CD8-positive, alpha-beta memory T cell (primary cell): ENCODE measurements around the gene MKLN1. TPM values are rescaled to one million over a fixed set of nuclear protein-coding genes. Genes with fewer than 3 reads are reported as not detected.

ENCODE experiments used
- CTCF ChIA-PET: fragments of 350-600 bp; sonication (Branson Sonifier 250); formaldehyde crosslinking; loops from one replicate; lab custom pipeline; 2021; ENCODE audit warnings: antibody characterized with exemption; lab: Charles Lee
- POLR2A ChIA-PET: fragments of 350-600 bp; sonication (Branson Sonifier 250); formaldehyde crosslinking; loops from one replicate; lab custom pipeline; 2021; ENCODE audit warnings: antibody characterized with exemption; lab: Charles Lee
- DNase-seq, 5 donors: peaks; one replicate each; pipeline versions ENCODE4 v3.0.0 to v3.0.0-alpha.2; 2020 to 2022; ENCODE audit warnings: mixed read lengths in 1 of 5
- H3K27ac ChIP-seq: one replicate; pipeline ENCODE4 v1.7.0; 2013; ENCODE audit warnings: low read depth, mild to moderate bottlenecking, low read length, moderate library complexity
- H3K27me3 ChIP-seq: 2 replicates; pipeline ENCODE4 v1.7.0; 2013; ENCODE audit warnings: low read length, mild to moderate bottlenecking; ENCODE audit not compliant: insufficient read depth, poor library complexity, severe bottlenecking
- H3K36me3 ChIP-seq: 2 replicates; pipeline ENCODE4 v1.7.0; 2013; ENCODE audit warnings: mild to moderate bottlenecking, low read length, moderate library complexity; ENCODE audit not compliant: insufficient read depth
- H3K4me1 ChIP-seq: 2 replicates; pipeline ENCODE4 v1.7.0; 2013; ENCODE audit warnings: mild to moderate bottlenecking, low read length, moderate library complexity; ENCODE audit not compliant: insufficient read depth
- H3K4me3 ChIP-seq: 2 replicates; pipeline ENCODE4 v1.7.0; 2013; ENCODE audit warnings: mild to moderate bottlenecking, low read length
- H3K9me3 ChIP-seq: 2 replicates; pipeline ENCODE4 v1.7.0; 2013; ENCODE audit warnings: mild to moderate bottlenecking, low read length
- H3K27ac Mint-ChIP-seq, 8 donors: one replicate each; pipeline ENCODE4 v1.8.0; 2020 to 2021; ENCODE audit warnings: mixed read lengths in 8 of 8, mild to moderate bottlenecking in 6 of 8, inconsistent platforms in 3 of 8, moderate library complexity in 3 of 8
- H3K27me3 Mint-ChIP-seq, 2 donors: one replicate each; pipeline ENCODE4 v1.8.0; 2020 to 2021; ENCODE audit warnings: mixed read lengths in 2 of 2, mild to moderate bottlenecking in 1 of 2, moderate library complexity in 1 of 2
- H3K36me3 Mint-ChIP-seq, 3 donors: one replicate each; pipeline ENCODE4 v1.8.0; 2020 to 2021; ENCODE audit warnings: mixed read lengths in 3 of 3, inconsistent platforms in 1 of 3, mild to moderate bottlenecking in 1 of 3
- H3K4me1 Mint-ChIP-seq, 3 donors: one replicate each; pipeline ENCODE4 v1.8.0; 2020 to 2021; ENCODE audit warnings: mixed read lengths in 3 of 3, inconsistent platforms in 1 of 3, mild to moderate bottlenecking in 1 of 3
- H3K4me3 Mint-ChIP-seq, 7 donors: one replicate each; pipeline ENCODE4 v1.8.0; 2020 to 2021; ENCODE audit warnings: mixed read lengths in 7 of 7, mild to moderate bottlenecking in 6 of 7, moderate library complexity in 4 of 7, inconsistent platforms in 2 of 7
- H3K9me3 Mint-ChIP-seq, 5 donors: one replicate each; pipeline ENCODE4 v1.8.0; 2020 to 2022; ENCODE audit warnings: mixed read lengths in 5 of 5, mild to moderate bottlenecking in 3 of 5, moderate library complexity in 2 of 5, inconsistent platforms in 1 of 5
- polyA plus RNA-seq: library from polyadenylated mRNA; unstranded; fragments of 300-500 nt; fragmentation: Illumina TruSeq; gene quantifications from one replicate; pipeline ENCODE4 v1.2.3, GENCODE V29; 2021
- total RNA-seq, 2 experiments: library from RNA; stranded (reverse); gene quantifications; one replicate each; pipeline ENCODE4 v1.2.3, GENCODE V29; 2021

The MKLN1 gene
- total RNA-seq (10 to 100 TPM; 31.0 to 34.0 TPM), polyA plus RNA-seq (21.8 TPM)

- H3K4me3 ChIP-seq: peak within 1 kb of the TSS; percentile 89
- CTCF ChIA-PET: interaction anchor here (0.7 to 1.8 kb wide), 6 partner anchors 9 to 259 kb away, joined by 3 to 7 read pairs (median 4); no protein-coding TSS in a partner anchor
- Mint-ChIP-seq H3K9me3 (no peaks in the 10 kb centered on the region), H3K4me3 (peak within 1 kb of the TSS; percentile 88 to 100 (median 98)), H3K27ac (peak within 1 kb of the TSS; percentile 87 to 99 (median 96)), H3K4me1 (peaks cover 61 to 91% (median 74%) of the 10 kb centered on the region in 3 donors), H3K36me3 (peaks cover 0 to 18% (median 0%) of the 10 kb centered on the region in 3 donors), H3K27me3 (no peaks in the 10 kb centered on the region)
- POLR2A ChIA-PET: interaction anchor here (1.2 to 2.5 kb wide), 4 partner anchors 138 to 222 kb away, joined by 4 to 14 read pairs (median 10); no protein-coding TSS in a partner anchor
- no peaks in the 10 kb centered on the region for H3K27me3 ChIP-seq
- no peaks in the 10 kb centered on the region for H3K9me3 ChIP-seq
- H3K36me3 ChIP-seq: no peaks in the 10 kb centered on the region
- DNase-seq: peak; percentile 84 to 91 (median 86)
- peak within 1 kb of the TSS; percentile 96 for H3K27ac ChIP-seq
- H3K4me1 ChIP-seq: peaks cover 21% of the 10 kb centered on the region
Measured at GRCh38 chr7:131327626-131328376, at the start of gene MKLN1. Gene MKLN1, plus strand, starts transcription at chr7:131327876. Its CDS starts 24 bp downstream, at chr7:131327900.

- Mint-ChIP-seq H3K36me3 (peaks cover 0 to 7% (median 0%) of the 10 kb centered on the region in 3 donors), H3K4me3 (no peak overlapping the region), H3K4me1 (no peaks in the 10 kb centered on the region), H3K9me3 (peaks cover 0 to 2% (median 0%) of the 10 kb centered on the region in 5 donors), H3K27ac (no peak overlapping the region), H3K27me3 (no peaks in the 10 kb centered on the region)
- H3K27ac ChIP-seq: no peak overlapping the region
- H3K36me3 ChIP-seq: no peaks in the 10 kb centered on the region
- H3K4me3 ChIP-seq: no peak overlapping the region
- H3K9me3 ChIP-seq: no peaks in the 10 kb centered on the region
- H3K4me1 ChIP-seq: no peaks in the 10 kb centered on the region
- H3K27me3 ChIP-seq: no peaks in the 10 kb centered on the region
- POLR2A ChIA-PET: no interaction called here
- CTCF ChIA-PET: no interaction called here
- no peak for DNase-seq
Measured at GRCh38 chr7:131279044-131279443, 48.6 kb upstream of the MKLN1 start.

- Mint-ChIP-seq H3K27me3 (no peaks in the 10 kb centered on the region), H3K4me3 (no peak overlapping the region), H3K36me3 (peaks cover 0 to 7% (median 0%) of the 10 kb centered on the region in 3 donors), H3K4me1 (no peaks in the 10 kb centered on the region), H3K9me3 (peaks cover 0 to 2% (median 0%) of the 10 kb centered on the region in 5 donors), H3K27ac (no peak overlapping the region)
- no peaks in the 10 kb centered on the region for H3K4me1 ChIP-seq
- ChIA-PET CTCF (interaction anchor here (0.7 kb wide), 1 partner anchor 12 kb away, joined by 3 read pairs; no protein-coding TSS in a partner anchor), POLR2A (no interaction called here)
- H3K9me3 ChIP-seq: no peaks in the 10 kb centered on the region
- no peaks in the 10 kb centered on the region for H3K27me3 ChIP-seq
- no peak for DNase-seq
- H3K4me3 ChIP-seq: no peak overlapping the region
- no peak overlapping the region for H3K27ac ChIP-seq
- no peaks in the 10 kb centered on the region for H3K36me3 ChIP-seq
Measured at GRCh38 chr7:131281266-131282048, 46.2 kb upstream of the MKLN1 start.

- Mint-ChIP-seq H3K9me3 (peaks cover 0 to 4% (median 2%) of the 10 kb centered on the region in 5 donors), H3K4me1 (no peaks in the 10 kb centered on the region), H3K27ac (no peak overlapping the region), H3K36me3 (peaks cover 0 to 7% (median 0%) of the 10 kb centered on the region in 3 donors), H3K27me3 (no peaks in the 10 kb centered on the region), H3K4me3 (no peak overlapping the region)
- Histone ChIP-seq H3K4me1 (no peaks in the 10 kb centered on the region), H3K27ac (no peak overlapping the region), H3K4me3 (no peak overlapping the region), H3K9me3 (no peaks in the 10 kb centered on the region), H3K36me3 (no peaks in the 10 kb centered on the region), H3K27me3 (no peaks in the 10 kb centered on the region)
- ChIA-PET CTCF (no interaction called here), POLR2A (interaction anchor here (0.9 kb wide), 1 partner anchor 175 kb away, joined by 3 read pairs; no protein-coding TSS in a partner anchor)
- DNase-seq: no peak
Measured at GRCh38 chr7:131284702-131285419, 42.8 kb upstream of the MKLN1 start.

- ChIA-PET POLR2A (interaction anchor here (0.6 kb wide), 1 partner anchor 15 kb away, joined by 3 read pairs; no protein-coding TSS in a partner anchor), CTCF (no interaction called here)
- H3K4me3 ChIP-seq: no peak overlapping the region
- Mint-ChIP-seq H3K27me3 (no peaks in the 10 kb centered on the region), H3K9me3 (peaks cover 0 to 4% (median 2%) of the 10 kb centered on the region in 5 donors), H3K36me3 (peaks cover 0 to 7% (median 0%) of the 10 kb centered on the region in 3 donors), H3K4me1 (no peaks in the 10 kb centered on the region), H3K27ac (peak overlapping the region in 1 of 8 donors; percentile 36), H3K4me3 (peak overlapping the region in 1 of 7 donors; percentile 27)
- DNase-seq: no peak
- no peaks in the 10 kb centered on the region for H3K27me3 ChIP-seq
- H3K36me3 ChIP-seq: no peaks in the 10 kb centered on the region
- no peaks in the 10 kb centered on the region for H3K4me1 ChIP-seq
- no peaks in the 10 kb centered on the region for H3K9me3 ChIP-seq
- H3K27ac ChIP-seq: no peak overlapping the region
Measured at GRCh38 chr7:131285556-131285955, 42.1 kb upstream of the MKLN1 start.

- Mint-ChIP-seq H3K4me1 (no peaks in the 10 kb centered on the region), H3K9me3 (peaks cover 0 to 4% (median 0%) of the 10 kb centered on the region in 5 donors), H3K27ac (peak overlapping the region in 1 of 8 donors; percentile 66), H3K36me3 (no peaks in the 10 kb centered on the region), H3K4me3 (no peak overlapping the region), H3K27me3 (no peaks in the 10 kb centered on the region)
- Histone ChIP-seq H3K9me3 (no peaks in the 10 kb centered on the region), H3K27me3 (no peaks in the 10 kb centered on the region), H3K36me3 (no peaks in the 10 kb centered on the region), H3K27ac (no peak overlapping the region), H3K4me3 (no peak overlapping the region), H3K4me1 (no peaks in the 10 kb centered on the region)
- ChIA-PET CTCF (no interaction called here), POLR2A (no interaction called here)
- DNase-seq: no peak
Measured at GRCh38 chr7:131288450-131288849, 39.2 kb upstream of the MKLN1 start.

- CTCF ChIA-PET: no interaction called here
Measured at GRCh38 chr7:131289051-131289450, 38.6 kb upstream of the MKLN1 start.

More at GRCh38 chr7:131289051-131289450, 38.6 kb upstream of the MKLN1 start:
- no peak overlapping the region for H3K27ac ChIP-seq
- H3K4me3 Mint-ChIP-seq: no peak overlapping the region
- H3K27ac Mint-ChIP-seq: peak overlapping the region in 1 of 8 donors; percentile 27
- H3K9me3 ChIP-seq: no peaks in the 10 kb centered on the region
- H3K4me3 ChIP-seq: no peak overlapping the region
- H3K4me1 Mint-ChIP-seq: no peaks in the 10 kb centered on the region
- POLR2A ChIA-PET: no interaction called here
- peaks cover 0 to 4% (median 0%) of the 10 kb centered on the region in 5 donors for H3K9me3 Mint-ChIP-seq
- no peaks in the 10 kb centered on the region for H3K27me3 Mint-ChIP-seq
- H3K36me3 ChIP-seq: no peaks in the 10 kb centered on the region
- H3K4me1 ChIP-seq: no peaks in the 10 kb centered on the region
- no peak for DNase-seq
- no peaks in the 10 kb centered on the region for H3K36me3 Mint-ChIP-seq
- H3K27me3 ChIP-seq: no peaks in the 10 kb centered on the region
